ENCODE results near the gene ZP1.

The ZP1 gene

DNA sequence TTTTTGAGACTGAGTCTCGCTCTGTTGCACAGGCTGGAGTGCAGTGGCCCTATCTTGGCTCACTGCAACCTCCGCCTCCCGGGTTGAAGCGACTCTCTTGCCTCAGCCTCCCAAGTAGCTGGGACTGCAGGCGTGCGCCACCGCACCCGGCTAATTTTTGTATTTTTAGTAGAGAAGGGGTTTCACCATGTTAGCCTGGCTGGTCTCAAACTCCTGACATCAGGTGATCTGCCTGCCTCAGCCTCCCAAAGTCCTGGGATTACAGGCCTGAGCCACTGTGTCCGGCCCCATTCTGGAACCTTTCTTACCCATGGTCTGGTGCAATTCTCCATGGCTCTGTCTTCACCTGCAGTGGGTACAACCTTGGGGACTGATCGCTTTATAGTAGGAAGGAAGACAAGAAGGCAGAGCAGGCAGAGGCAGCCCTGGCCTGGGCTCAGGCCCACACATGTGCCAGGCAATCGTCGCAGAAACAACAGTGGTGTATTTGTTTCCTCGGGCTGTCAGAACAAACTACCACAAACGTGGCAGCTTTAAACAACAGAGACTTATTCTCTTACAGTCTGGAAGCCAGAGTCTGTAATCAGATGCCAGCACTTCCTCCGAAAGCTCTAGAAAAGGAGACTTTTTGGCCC is 7.6 kb upstream of the ZP1 start:
- DNase-seq (ENCODE audit: low read depth) = no peak

DNA sequence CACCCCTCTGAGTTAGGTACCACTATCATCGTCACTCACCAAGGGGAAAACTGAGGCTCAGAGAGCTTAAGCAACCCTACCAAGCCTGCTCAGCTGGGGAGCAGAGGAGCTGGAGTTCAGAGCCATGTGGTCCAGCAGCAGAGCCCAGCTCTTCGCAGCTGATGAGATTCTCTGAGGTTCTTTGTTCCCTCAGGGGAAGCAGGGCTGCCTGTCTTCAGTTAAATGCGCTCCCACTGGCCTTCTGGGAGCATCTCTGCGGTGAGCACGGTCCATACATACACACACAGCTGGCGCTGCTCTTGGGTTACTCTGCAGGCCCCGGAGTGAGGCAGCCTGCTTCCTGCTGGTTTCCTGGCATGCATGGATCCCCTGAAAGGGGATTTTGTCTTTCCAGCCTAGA is 6.4 kb upstream of the ZP1 start:
- DNase-seq (ENCODE audit: low read depth) = no peak

GRCh38 chr11:60862171-60862570 is 5.2 kb upstream of the ZP1 start:
- no peak for DNase-seq (ENCODE audit: low read depth)

DNA sequence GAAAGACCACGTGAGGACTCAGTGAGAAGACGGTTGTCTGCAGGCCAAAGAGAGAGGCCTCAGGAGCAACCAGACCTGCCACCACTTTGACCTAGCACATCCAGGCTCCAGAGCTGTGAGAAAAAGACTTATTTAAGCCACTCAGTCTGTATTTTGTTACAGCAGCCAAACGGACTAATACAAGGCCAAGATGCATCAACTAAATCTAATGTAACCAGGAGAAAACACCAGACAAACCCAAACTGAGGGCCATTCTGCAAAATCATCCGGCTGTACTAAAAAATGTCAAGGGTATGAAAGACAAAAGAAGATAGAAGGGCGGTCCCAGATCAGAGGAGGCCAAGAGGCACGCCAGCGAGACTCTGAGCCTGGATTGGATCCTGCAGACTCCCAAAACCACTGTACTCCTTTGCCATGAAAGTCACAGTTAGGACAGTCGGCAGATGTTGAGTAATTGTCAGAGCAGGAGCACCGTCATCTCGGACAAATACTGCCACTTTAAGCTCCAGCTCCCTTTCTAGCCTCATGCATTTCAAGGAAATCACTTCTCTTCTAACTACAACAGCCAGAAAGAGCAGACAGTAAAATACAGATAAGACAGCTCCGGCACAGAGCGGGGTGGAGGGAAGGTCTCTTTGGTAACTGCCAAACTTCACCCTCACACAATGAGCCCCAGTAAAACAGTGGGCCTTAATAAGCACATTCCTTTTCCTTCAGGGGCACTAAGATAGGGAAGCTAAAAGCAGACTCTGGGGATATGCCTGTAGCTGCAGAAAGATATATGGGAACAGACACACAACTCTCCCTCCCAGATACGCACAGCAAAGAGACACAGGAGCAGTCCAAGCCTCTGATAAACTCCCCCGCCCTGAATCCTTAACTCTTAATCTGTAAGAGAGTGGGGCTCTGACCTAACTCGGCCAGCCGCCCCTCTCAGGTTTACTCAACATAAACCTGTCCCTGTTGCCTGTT is 3.5 kb upstream of the ZP1 start:
- no peak for DNase-seq (ENCODE audit: low read depth)

DNA sequence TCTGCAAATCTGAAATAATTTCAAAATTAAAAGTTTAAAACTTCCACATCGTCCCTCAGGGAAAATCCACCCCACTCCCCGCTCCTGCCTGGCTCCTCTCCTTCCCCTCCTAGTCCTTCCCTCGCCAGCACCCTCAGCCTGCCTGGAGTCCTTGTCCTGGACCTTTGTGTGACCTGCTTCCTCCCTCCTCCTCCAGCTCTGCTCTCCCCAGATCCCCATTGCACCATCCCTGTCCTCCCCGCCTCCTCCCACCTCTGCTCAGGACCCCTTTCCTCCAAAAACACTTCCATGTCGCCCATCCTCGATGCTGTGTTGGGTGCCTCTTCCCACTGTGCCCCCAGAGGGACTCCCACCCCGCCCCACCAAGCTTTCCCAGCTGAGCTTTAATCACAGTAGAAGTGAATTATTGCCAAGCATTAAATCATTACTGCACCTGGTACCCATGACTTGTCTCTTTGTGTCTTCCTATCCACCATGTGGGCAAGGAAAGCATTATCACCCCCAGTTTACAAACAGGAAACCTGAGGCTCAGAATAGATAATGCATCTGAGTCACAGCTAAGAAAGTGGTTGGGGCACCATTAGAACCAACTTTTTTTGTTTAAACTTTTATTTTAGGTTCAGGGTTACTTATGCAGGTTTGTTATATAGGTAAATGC is 2.4 kb upstream of the ZP1 start:
- no peak for DNase-seq (ENCODE audit: low read depth)

- no peak for DNase-seq (ENCODE audit: low read depth)
Measured at GRCh38 chr11:60867871-60868681, 734 bp downstream of the ZP1 start.

DNA sequence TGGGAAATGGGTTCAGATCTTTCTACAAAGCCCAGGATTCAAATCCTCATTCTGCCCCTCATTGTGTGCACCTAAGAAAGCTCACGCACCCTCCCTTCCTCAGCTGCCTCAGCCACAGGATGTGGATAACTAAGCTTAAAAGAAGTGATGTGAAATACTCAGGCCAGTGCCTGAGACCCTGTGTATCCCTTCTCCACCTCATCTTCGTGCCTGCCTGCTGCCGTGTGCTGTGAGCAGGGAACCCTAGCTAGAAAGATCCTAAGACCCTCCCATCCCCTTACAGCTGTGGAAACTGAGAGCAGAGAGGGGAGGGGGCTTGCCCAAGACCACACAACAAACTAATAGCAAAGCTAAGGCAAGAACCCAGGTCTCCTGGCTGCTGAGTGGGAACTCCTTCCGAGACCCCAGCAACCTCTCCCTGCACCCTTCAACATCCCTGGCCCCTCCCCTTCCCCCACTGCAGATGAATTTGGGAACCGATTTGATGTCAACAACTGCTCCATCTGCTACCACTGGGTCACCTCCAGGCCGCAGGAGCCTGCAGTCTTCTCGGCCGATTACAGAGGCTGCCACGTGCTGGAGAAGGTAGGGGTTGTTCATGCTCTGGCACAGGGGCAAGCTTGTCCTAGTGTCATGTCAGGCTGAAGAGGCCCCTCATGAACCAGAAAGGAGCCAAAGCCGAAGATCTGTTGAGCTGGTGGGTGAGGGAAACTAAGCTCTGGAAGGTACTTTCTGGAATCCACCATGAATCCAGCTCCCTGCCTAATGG is 1.5 kb downstream of the ZP1 start:
- DNase-seq (ENCODE audit: low read depth) = no peak

DNA sequence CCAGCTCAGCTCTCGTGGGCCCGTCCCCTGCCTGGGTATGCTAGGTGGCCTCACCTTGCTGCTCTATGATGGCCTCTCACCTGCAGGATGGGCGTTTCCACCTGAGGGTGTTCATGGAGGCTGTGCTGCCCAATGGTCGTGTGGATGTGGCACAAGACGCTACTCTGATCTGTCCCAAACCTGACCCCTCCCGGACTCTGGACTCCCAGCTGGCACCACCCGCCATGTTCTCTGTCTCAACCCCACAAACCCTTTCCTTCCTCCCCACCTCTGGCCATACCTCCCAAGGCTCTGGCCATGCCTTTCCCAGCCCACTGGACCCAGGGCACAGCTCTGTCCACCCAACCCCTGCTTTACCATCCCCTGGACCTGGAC is 2.1 kb downstream of the ZP1 start:
- no peak for DNase-seq (ENCODE audit: low read depth)

DNA sequence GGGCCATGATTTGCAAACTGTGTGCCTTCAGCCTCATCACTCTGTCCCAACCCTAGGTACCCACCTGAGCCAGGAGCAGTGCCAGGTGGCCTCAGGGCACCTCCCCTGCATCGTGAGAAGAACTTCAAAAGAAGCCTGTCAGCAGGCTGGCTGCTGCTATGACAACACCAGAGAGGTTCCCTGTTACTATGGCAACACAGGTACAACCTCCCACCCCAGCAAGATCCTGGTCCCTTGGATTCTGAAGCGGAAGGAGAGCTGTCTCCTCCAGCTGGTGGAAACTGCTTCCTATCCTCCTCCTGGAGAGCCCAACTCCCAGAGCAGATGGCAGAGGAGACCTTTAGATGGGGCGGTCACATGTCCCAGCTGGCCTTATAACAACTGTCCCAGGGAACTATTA is 2.9 kb downstream of the ZP1 start:
- DNase-seq (ENCODE audit: low read depth) = no peak

DNA sequence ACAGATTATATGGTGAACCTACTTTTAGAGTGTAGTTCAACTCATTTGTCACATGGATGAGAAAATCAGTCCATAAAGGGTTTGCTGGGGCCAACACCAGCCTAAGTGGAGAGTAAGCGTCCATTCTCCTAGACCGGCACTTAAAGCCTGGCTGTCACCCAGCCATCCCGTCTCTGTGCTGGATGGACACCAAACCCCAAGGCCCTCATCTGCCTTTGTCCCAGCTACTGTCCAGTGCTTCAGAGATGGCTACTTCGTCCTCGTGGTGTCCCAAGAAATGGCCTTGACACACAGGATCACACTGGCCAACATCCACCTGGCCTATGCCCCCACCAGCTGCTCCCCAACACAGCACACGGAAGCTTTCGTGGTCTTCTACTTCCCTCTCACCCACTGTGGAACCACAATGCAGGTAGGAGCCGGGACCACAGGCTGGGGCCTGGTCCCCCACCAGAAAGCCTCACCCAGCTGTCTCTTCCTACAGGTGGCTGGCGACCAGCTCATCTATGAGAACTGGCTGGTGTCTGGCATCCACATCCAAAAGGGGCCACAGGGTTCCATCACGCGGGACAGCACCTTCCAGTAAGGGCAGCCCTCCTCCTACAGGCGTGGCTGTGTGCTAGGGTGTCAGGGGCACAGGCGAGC is 3.5 kb downstream of the ZP1 start:
- DNase-seq (ENCODE audit: low read depth) = no peak

DNA sequence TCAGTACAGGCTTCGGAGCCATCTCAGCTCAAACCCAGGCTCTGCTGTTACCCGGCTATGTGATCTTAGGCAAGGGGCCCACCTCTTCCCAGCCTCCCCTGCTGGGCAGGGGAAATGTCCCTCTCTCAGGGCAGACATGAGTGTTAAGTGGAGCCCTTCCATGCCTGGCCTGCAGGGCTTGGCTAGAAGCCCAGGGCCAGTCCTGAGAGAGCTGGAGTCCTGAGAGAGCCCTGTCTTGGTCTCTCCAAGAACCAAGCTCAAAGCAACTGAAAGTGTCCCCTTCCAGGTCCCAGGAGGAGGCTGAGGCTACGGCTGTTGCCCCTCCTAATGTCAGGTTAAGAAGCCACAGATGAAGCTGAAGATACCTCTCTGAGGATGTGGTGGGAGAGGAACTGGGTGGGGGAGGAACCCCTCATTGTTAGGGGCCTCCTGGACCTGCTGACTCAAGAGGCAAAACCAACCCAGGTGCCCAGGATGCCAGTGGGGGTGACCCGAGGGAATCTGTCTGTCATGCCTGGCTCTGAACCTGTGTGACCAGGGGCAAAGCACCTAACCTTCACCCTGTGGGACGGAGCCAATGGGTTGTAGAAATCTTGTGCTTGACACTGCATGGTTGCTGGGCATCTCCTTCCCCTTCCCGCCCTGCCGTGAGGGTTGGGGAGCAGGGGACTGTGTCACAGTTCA is 4.2 kb downstream of the ZP1 start:
- no peak for DNase-seq (ENCODE audit: low read depth)

DNA sequence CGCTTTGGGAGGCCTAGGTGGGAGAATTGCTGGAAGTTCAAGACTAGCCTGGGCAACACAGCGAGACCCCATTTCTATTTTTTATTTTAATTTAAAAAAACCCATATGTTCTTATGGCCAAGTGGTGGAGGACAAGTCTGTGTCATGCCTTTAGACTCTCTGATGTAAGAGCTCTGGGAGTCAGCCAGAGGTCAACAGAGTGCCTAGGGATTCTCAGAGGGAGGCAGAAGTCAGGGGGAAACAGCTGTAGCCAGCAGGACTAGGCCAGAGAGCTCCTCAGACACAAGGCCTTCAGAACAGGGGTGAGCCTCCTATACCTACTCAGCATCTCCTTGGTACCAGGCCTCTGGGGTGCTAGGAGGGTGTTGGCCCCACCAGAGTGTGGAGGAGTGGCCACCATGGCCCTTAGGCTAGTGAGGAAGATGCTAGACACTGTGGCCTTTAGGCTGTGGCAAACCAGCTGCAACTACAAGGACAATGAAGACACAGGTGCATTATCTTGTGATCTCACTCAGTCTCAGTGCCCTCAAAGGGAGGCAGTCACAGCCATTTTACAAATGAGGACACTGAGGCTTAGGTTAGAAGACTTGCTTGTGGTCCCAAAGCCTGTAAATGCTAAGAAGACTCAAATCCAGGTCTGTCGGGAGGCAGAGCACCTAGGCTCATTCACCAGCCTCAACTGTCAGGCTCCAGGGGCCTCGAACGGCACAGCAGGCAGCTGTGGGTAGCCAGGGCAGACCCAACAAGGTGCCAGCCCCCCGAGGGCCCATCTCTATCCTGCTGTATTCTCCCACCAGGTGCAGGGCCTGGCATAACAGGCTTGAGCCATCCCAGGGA is 5.0 kb downstream of the ZP1 start:
- no peak for DNase-seq (ENCODE audit: low read depth)

- DNase-seq (ENCODE audit: low read depth) = no peak
Measured at GRCh38 chr11:60872961-60873524, 5.7 kb downstream of the ZP1 start.

DNA sequence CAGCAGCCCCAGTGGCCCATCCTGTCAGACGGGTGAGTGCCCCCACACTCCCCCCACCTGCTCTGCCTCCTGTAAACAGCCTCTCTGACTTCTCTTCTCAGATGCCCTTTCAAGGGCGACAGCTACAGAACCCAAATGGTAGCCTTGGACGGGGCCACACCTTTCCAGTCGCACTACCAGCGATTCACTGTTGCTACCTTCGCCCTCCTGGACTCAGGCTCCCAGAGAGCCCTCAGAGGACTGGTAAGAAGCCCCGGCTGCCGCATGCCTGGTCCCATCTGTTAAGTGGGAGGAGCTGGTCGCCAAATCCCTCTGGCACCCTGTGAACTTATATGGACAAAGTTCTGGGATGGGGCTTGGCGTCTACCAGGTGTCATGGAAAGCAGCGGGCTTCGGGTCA is 6.2 kb downstream of the ZP1 start:
- no peak for DNase-seq (ENCODE audit: low read depth)

DNA sequence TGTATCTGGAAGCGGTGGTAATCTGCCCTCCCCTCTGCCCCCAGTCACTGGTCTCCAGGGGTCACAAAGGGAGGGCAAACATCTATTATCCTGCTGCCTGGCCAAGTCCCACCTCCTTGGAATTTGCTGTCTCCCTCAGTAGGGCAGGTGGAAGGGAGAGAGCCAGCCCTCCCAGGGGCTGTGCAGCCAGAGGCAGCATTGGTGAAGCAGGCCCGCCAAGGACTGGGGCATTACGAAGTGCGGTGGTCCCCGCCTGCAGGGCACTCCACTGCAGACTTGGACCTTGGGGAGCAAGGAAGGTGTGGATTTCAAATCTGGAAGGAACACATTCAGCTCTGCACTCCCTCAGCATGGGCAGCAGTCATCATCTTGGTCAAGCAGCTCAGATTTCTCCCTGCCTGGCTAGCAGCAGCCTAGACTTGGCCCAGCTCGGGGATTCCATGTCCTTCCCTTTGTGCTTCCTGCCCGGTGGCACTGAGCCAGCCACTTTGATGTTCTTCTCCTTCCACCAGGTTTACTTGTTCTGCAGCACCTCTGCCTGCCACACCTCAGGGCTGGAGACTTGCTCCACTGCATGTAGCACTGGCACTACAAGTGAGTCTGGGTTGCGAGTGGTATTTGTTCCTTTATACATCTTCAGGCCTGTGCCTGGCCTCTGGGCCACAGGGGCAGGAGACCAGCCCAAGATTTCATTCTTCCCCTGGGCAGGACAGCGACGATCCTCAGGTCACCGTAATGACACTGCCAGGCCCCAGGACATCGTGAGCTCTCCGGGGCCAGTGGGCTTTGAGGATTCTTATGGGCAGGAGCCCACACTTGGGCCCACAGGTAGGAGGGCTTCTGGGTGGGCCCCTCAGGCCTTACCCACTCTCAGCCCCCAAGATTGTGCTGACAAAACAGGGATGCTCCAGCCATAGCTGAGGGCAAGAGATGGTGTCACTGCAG is 7.4 kb downstream of the ZP1 start:
- DNase-seq (ENCODE audit: low read depth) = no peak

DNA sequence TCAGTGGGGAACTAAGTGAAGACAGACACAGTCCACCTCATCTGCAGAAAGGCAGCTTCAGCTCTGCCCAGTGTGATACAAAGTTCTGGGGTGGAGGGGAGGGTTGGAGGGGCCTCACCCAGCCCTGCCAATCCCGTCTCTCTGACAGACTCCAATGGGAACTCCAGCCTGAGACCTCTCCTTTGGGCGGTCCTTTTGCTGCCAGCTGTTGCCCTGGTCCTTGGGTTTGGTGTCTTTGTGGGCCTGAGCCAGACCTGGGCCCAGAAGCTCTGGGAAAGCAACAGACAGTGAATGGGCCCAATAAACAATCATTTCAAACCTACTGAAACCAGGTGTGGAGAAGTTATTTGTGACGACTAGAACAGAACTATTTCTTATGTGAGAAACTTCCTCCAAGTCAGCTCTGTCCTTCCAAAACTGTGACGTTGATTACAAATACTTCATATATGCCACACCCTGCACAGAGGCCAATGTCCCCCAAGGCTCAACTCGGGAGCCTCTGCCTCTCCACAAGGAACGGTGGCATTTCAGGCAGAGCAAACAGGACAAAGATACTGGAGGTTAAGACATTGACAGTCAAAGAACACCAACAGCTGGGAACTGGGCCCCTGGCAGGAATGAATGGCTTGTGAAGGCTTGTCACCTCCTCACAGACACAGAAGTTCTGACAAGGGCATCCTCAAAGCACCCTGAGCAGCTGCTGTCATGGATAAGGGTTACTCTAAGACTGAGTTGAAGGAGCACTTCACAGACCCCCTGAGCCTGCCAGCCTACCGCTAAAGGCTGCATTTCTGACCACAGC is 8.2 kb downstream of the ZP1 start:
- DNase-seq (ENCODE audit: low read depth) = no peak

GRCh38 chr11:60876168-60876485 is 8.8 kb downstream of the ZP1 start:
- DNase-seq (ENCODE audit: low read depth) = no peak

All from activated T-cell treated with anti-CD3 and anti-CD28 coated beads for 24 hours (primary cell).